RKO (cell line): ENCODE results near the gene LCOR.
A peak's percentile ranks its signal among the peaks of the same experiment; 100 is the strongest.
"Not testable (repeated sequence)": the region's sequence is repeated elsewhere in the genome, so short reads cannot be mapped to it uniquely, and the experiment has no call there.

Experiments used
- DNase-seq: peaks from one replicate; pipeline ENCODE4 v3.0.0-alpha.2; 2016; ENCODE audit warnings: low spot score

Gene LCOR

GRCh38 chr10:97033841-97034240 is 201.7 kb downstream of the LCOR start:
- DNase-seq: not testable (repeated sequence)

- DNase-seq: no peak
Observed at GRCh38 chr10:97034301-97034700, 202.2 kb downstream of the LCOR start.

- no peak for DNase-seq
Observed at GRCh38 chr10:97034958-97035769, 203.1 kb downstream of the LCOR start.

GRCh38 chr10:97037365-97038361 is 205.6 kb downstream of the LCOR start:
- peak; percentile 88 for DNase-seq

- no peak for DNase-seq
Observed at GRCh38 chr10:97038688-97039087, 206.6 kb downstream of the LCOR start.

- DNase-seq: no peak
Observed at GRCh38 chr10:97039538-97040247, 207.6 kb downstream of the LCOR start.

GRCh38 chr10:97040248-97040584 is 208.1 kb downstream of the LCOR start:
- DNase-seq: no peak

GRCh38 chr10:97040706-97041105 is 208.6 kb downstream of the LCOR start:
- no peak for DNase-seq

- no peak for DNase-seq
Observed at GRCh38 chr10:97042081-97042480, 210.0 kb downstream of the LCOR start.

- DNase-seq: no peak
Observed at GRCh38 chr10:97042716-97043562, 210.8 kb downstream of the LCOR start.

- no peak for DNase-seq
Observed at GRCh38 chr10:97043563-97043855, 211.4 kb downstream of the LCOR start.
